Heart right ventricle (tissue), 16 donors: ENCODE measurements around the gene TMEM244. TPM values are rescaled to one million over a fixed set of nuclear protein-coding genes. Genes with fewer than 3 reads are reported as not detected.
A peak's percentile ranks its signal among the peaks of the same experiment; 100 is the strongest.

Source experiments
- ATAC-seq, 8 donors: fragments of 200-7000 bp; cut with Tn5 transposase; one replicate each; pipeline ENCODE4 v1.9.1; 2020; ENCODE audit warnings: mild to moderate bottlenecking in 8 of 8, moderate library complexity in 8 of 8, moderate number of reproducible peaks in 1 of 8
- DNase-seq, 2 donors: peaks; one replicate each; pipeline ENCODE4 v3.0.0-alpha.2; 2020
- H3K27ac ChIP-seq, 10 donors: fragments of 200-600 bp; sonication (generic) in 2 of 10; one replicate each; pipeline versions ENCODE4 v1.5.0 to v1.8.0; 2020 to 2022; ENCODE audit warnings: mild to moderate bottlenecking in 3 of 10
- H3K27me3 ChIP-seq, 7 donors: fragments of 200-600 bp; one replicate each; pipeline ENCODE4 v1.8.0; 2021 to 2022; ENCODE audit warnings: mild to moderate bottlenecking in 2 of 7
- H3K36me3 ChIP-seq, 9 donors: fragments of 200-600 bp; sonication (generic) in 1 of 9; one replicate each; pipeline versions ENCODE4 v1.5.0 to v1.8.0; 2020 to 2022; ENCODE audit warnings: mild to moderate bottlenecking in 2 of 9
- H3K4me1 ChIP-seq, 9 donors: fragments of 200-600 bp; sonication (generic) in 1 of 9; one replicate each; pipeline versions ENCODE4 v1.5.0 to v1.8.0; 2020 to 2022; ENCODE audit warnings: mild to moderate bottlenecking in 4 of 9
- H3K4me3 ChIP-seq, 10 donors: fragments of 200-600 bp; sonication (generic) in 2 of 10; one replicate each; pipeline versions ENCODE4 v1.5.0 to v1.8.0; 2020 to 2022; ENCODE audit warnings: mild to moderate bottlenecking in 7 of 10, moderate library complexity in 2 of 10
- H3K9me3 ChIP-seq, 11 donors: fragments of 200-600 bp in 10 of 11; sonication (generic) in 2 of 11; one replicate each; pipeline versions ENCODE4 v1.5.0 to v1.8.0; 2013 to 2022; ENCODE audit warnings: mild to moderate bottlenecking in 2 of 11, control low read depth in 1 of 11, moderate library complexity in 1 of 11
- WGBS, 2 donors: extraction: QIAGEN DNeasy Blood & Tissue Kit; methylation state at CpG; one replicate each; pipeline ENCODE4 v1.1.7; 2013; ENCODE audit warnings: inconsistent platforms in 1 of 2; 5-methylcytosine and 5-hydroxymethylcytosine counted together
- intact Hi-C, 10 donors: fragments of 100-400 bp; cut with DNase I; formaldehyde crosslinking; loops; one replicate each; pipeline versions ENCODE4 v1.11.1 to v1.14.2; 2022
- polyA plus RNA-seq, 2 donors: library from polyadenylated mRNA; stranded (reverse); fragments of 200-250 nt; gene quantifications; one replicate each; pipeline ENCODE4 v1.2.3, GENCODE V29; 2013
- total RNA-seq, 10 donors: library from RNA; stranded (reverse); fragmentation: NEBNext Ultra II Directional in 3 of 10; extraction: Animal tissue kit (Norgen Biotek cat#: 25700) in 3 of 10; gene quantifications; one replicate each; pipeline versions ENCODE4 v1.2.1 to v1.2.4, GENCODE V29; 2021 to 2023
- TF ChIP-seq, protein P1 (sequence below), 9 donors: fragments of 200-600 bp; sonication (generic) in 2 of 9; IDR thresholded peaks; one replicate each; pipeline versions ENCODE4 v1.5.0 to v1.8.0; 2021 to 2022; ENCODE audit warnings: antibody characterized with exemption in 9 of 9, mild to moderate bottlenecking in 5 of 9, moderate library complexity in 1 of 9
- donor health status: Arrhythmogenic right ventricular cardiomyopathy.
- donor health status: ischemic (EF 13 %, LVEDD 7.1; RV severe dilation, severe dysfunction).
- donor health status: healthy with polysubstance abuse.
- donor health status: DM: no; HTN: yes; CAD: no.
- donor health status: DM: no; HTN: no; CAD: no.
- donor health status: ischemic (EF 25% LVEDD 6.9; RV normal size, moderate dysfunction).
- donor health status: ischemic (EF 25% LVEDD 5.7; RV mildly dilated, moderate dysfunction).
- donor health status: healthy.
- donor health status: DM: yes; HTN: yes; CAD: no.
- donor health status: Ischemic cardiomyopathy.
- donor health status: ischemic (EF 35%, LVEDD 5.7; RV mildly dilated, moderate dysfunction).
- donor health status: nonischemic (EF 11% LVEDD 7.7; RV severe dilation, severe dysfunction).
- donor health status: DM: yes; HTN: yes; CAD: no.
- donor health status: PGD.
- donor health status: ischemic (EF 29% LVEDD 5.4; RV normal size, mild dysfunction).
- donor health status: nonischemic (EF 23%, LVEDD 6.1; RV moderate dilation, normal function).

TMEM244 gene
- total and polyA plus RNA-seq, 12 donors = not detected

DNA sequence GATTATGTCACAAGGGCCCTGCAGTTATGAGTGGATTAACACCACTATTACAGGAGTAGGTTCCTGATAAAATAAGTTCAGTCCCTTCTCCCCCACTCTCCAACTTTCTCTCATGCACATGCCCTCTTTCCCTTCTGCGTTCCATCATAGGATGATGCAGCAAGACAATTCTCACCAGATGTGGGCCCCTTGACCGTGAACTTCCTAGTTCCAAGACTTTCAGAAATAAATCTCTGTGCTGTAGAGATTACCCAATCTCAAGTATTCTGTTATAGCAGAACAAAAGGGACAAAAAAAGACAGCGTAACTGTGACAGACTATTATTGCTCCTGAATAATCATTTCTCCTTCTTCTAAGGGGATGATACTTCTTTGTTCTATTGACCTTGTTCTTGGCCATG lies 33.8 kb upstream of the TMEM244 start:
- Histone ChIP-seq H3K36me3 (no peaks in the 10 kb centered on the region), H3K9me3 (no peaks in the 10 kb centered on the region), H3K4me1 (peaks cover 0 to 15% (median 0%) of the 10 kb centered on the region in 9 donors), H3K27ac (no peak overlapping the region), H3K4me3 (no peak overlapping the region), H3K27me3 (peaks cover 0 to 3% (median 0%) of the 10 kb centered on the region in 7 donors)
- ATAC-seq = peak in 2 of 8 donors; percentile 18 to 27
- intact Hi-C loops = loop anchor here in 3 of 10 donors (5.0 to 10.0 kb wide), 2 partner anchors 120 to 127 kb away; partner anchors contain the start of gene L3MBTL3 (in 2 of the 3)
- no peak for DNase-seq
- WGBS, 2 donors = 88% methylated on average over 3 of the region's 3 CpGs
- TF ChIP-seq, protein P1, sequence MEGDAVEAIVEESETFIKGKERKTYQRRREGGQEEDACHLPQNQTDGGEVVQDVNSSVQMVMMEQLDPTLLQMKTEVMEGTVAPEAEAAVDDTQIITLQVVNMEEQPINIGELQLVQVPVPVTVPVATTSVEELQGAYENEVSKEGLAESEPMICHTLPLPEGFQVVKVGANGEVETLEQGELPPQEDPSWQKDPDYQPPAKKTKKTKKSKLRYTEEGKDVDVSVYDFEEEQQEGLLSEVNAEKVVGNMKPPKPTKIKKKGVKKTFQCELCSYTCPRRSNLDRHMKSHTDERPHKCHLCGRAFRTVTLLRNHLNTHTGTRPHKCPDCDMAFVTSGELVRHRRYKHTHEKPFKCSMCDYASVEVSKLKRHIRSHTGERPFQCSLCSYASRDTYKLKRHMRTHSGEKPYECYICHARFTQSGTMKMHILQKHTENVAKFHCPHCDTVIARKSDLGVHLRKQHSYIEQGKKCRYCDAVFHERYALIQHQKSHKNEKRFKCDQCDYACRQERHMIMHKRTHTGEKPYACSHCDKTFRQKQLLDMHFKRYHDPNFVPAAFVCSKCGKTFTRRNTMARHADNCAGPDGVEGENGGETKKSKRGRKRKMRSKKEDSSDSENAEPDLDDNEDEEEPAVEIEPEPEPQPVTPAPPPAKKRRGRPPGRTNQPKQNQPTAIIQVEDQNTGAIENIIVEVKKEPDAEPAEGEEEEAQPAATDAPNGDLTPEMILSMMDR (IDR thresholded peaks at IDR 0.05) = no peak

DNA sequence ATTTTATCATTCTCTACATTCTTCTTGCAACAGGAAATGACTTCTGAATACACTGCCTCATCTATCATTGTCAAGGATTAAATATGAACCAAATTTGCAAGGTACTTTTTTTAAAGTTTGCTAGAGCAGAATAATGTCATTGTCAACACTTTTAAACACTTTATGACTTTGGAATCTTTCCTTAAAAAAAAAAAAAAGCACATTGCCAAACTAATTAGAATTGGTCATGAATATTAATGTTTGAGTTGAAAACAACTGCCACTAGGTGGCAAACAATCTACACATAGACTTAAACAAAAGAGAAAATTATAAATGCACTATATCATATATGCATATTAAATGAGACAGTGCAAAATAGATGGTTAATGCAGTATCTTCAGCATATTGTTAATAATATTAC lies 32.5 kb upstream of the TMEM244 start:
- Histone ChIP-seq H3K27me3 (peaks cover 0 to 3% (median 0%) of the 10 kb centered on the region in 7 donors), H3K9me3 (no peaks in the 10 kb centered on the region), H3K27ac (no peak overlapping the region), H3K4me3 (no peak overlapping the region), H3K4me1 (peaks cover 0 to 21% (median 0%) of the 10 kb centered on the region in 9 donors), H3K36me3 (no peaks in the 10 kb centered on the region)
- DNase-seq (no peak), ATAC-seq (no peak)
- TF ChIP-seq, protein P1 (IDR thresholded peaks at IDR 0.05) = peak in 6 of 9 donors; percentile 23 to 51 (median 37)
- intact Hi-C loops = loop anchor here in 5 of 10 donors (1.0 to 10.0 kb wide), 4 partner anchors 121 to 129 kb away; partner anchors contain the start of gene L3MBTL3 (in 2 of the 5)

DNA sequence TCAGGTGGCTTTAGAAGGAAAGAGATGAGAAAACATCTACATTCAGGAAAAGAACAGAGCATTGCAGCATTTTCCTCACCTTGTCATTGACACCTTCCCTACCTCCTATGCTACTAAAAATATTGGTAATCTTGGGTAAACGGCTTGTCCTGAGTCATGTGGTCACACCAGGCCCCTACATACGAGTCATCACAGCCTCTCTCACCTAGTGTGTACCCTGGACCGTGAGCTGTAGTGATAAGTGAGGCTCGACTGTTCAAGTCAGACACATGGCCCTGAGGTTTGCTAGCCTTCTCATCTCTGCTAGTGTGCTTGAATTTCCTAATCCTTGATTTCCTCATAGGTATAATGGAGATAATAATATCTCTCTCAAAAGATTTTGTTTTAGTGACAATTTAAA lies 29.6 kb upstream of the TMEM244 start:
- 50 to 60% methylated on average over 4 of the region's 4 CpGs for WGBS, 2 donors
- Histone ChIP-seq H3K27ac (no peak overlapping the region), H3K4me1 (peaks cover 0 to 21% (median 0%) of the 10 kb centered on the region in 9 donors), H3K36me3 (no peaks in the 10 kb centered on the region), H3K4me3 (no peak overlapping the region), H3K27me3 (no peaks in the 10 kb centered on the region), H3K9me3 (no peaks in the 10 kb centered on the region)
- TF ChIP-seq, protein P1 (IDR thresholded peaks at IDR 0.05) = no peak
- intact Hi-C loops = loop anchor here in 3 of 10 donors (5.0 to 10.0 kb wide), 2 partner anchors 124 to 132 kb away; partner anchors contain the start of gene L3MBTL3 (in 2 of the 3)
- DNase-seq (no peak), ATAC-seq (no peak)

DNA sequence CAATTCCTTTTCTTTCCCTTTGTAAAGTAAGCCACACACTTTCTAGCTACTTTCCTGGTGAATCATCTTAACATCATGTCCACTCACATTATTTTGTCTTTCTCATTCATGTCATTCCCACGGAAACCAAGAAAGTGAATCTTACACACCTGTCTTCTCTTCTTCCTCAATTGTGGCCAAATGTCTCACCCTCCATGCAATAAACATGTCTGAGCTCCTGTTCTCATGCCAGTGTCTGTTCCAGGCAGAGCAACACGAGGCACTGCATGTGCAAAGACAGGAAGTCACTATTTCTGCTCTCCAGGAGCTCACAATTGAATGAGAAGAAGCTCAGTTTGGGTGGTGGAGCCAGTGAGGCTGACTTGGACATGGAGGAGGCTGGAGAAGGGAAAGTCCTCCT lies 29.0 kb upstream of the TMEM244 start:
- ATAC-seq = no peak
- WGBS, 2 donors = 61 to 64% methylated on average over 2 of the region's 2 CpGs
- no peak overlapping the region for H3K27ac ChIP-seq
- intact Hi-C loops = loop anchor here in 3 of 10 donors (5.0 to 10.0 kb wide), 2 partner anchors 125 to 132 kb away; partner anchors contain the start of gene L3MBTL3 (in 2 of the 3)
- H3K36me3 ChIP-seq = no peaks in the 10 kb centered on the region
- DNase-seq = no peak
- H3K4me1 ChIP-seq = peaks cover 0 to 19% (median 0%) of the 10 kb centered on the region in 9 donors
- TF ChIP-seq, protein P1 (IDR thresholded peaks at IDR 0.05) = no peak
- H3K9me3 ChIP-seq = no peaks in the 10 kb centered on the region
- H3K27me3 ChIP-seq = no peaks in the 10 kb centered on the region
- no peak overlapping the region for H3K4me3 ChIP-seq
